AG04450 (cell line): ENCODE measurements around the gene MAD2L2. TPM values are rescaled to one million over a fixed set of nuclear protein-coding genes. Genes with fewer than 3 reads are reported as not detected.
A peak's percentile ranks its signal among the peaks of the same experiment; 100 is the strongest.

Experiments used
- CTCF ChIA-PET: fragments of 300-600, 350-600 bp; formaldehyde crosslinking; extraction: SDS; loops from one replicate; lab custom pipeline; 2022; ENCODE audit warnings: antibody characterized with exemption, inconsistent platforms; lab: Charles Lee
- POLR2A ChIA-PET: fragments of 350-600 bp; formaldehyde crosslinking; extraction: SDS; loops from one replicate; lab custom pipeline; 2021; ENCODE audit warnings: antibody characterized with exemption, inconsistent platforms; lab: Yijun Ruan, JAX
- DNase-seq: peaks from one replicate; pipeline ENCODE4 v3.0.0-alpha.2; 2011; ENCODE audit warnings: low read depth, low spot score
- H3K27ac ChIP-seq: one replicate; pipeline ENCODE4 v1.5.1; 2012; ENCODE audit warnings: low read depth, low read length, control low read depth
- H3K27me3 ChIP-seq: one replicate; pipeline ENCODE4 v1.6.0; 2012; ENCODE audit warnings: low read length; ENCODE audit not compliant: control insufficient read depth, insufficient read depth
- H3K4me3 ChIP-seq: 2 replicates; pipeline ENCODE4 v1.5.1; 2011; ENCODE audit warnings: mild to moderate bottlenecking, low read depth, low read length, control low read depth
- H3K9me3 ChIP-seq: 2 replicates; pipeline ENCODE4 v1.5.1; 2012; ENCODE audit warnings: low read length; ENCODE audit not compliant: control insufficient read depth, insufficient read depth
- polyA plus RNA-seq: library from polyadenylated mRNA; depleted of rRNA; stranded (reverse); fragments of >200 nt; gene quantifications from 2 replicates; pipeline ENCODE4 v1.2.3, GENCODE V29; 2011
- TF ChIP-seq, protein P1 (sequence below): IDR thresholded peaks from 2 replicates; pipeline ENCODE4 v1.5.1; 2011; ENCODE audit warnings: low read depth, low read length, control low read depth, inconsistent platforms

MAD2L2 gene
- polyA plus RNA-seq, 1 experiment = 34.9 TPM

DNA sequence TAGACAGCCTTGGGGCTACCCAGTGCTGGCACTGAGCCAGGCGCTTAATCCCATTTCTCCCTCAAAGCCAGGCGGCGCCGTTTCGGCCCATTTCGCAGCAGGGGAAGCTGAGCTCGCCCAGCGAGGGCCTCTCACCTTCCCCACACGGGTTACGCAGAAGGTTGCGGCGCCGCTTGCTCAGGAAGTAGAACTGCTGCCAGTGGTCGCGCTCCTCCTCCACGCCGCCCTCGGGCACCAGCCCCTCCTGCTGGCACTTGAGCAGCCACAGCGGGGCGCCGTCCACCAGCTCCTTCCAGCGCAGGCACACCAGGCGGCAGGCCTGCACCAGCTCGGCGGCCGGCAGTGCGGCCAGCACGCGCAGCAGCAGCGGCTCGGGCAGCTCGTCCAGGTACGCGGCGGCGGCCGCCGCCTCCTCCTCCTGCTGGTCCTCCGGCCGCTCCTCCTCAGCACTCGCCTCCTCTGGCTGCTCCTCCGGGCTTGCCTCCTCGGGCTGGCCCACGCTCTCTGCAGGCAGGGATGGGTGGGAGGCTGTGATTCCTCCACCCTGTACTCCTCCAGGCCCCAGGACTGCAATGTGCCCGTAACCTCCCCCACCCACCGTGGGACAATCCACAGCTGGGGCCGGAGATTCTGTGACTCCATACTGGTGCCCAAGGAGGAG lies 30.5 kb downstream of the MAD2L2 start:
- Histone ChIP-seq H3K9me3 (no peaks in the 10 kb centered on the region; the same call in 1 of the 2 replicates), H3K27me3 (peaks cover 31% of the 10 kb centered on the region), H3K27ac (no peak overlapping the region), H3K4me3 (no peak overlapping the region)
- DNase-seq = peak; percentile 13
- ChIA-PET POLR2A (interaction anchor here (0.6 to 1.4 kb wide), 2 partner anchors 93 to 257 kb away, joined by 6 read pairs; no protein-coding TSS in a partner anchor), CTCF (interaction anchor here (0.9 to 10.6 kb wide), 12 partner anchors 14 to 613 kb away, joined by 3 to 283 read pairs (median 5); partner anchors contain the start of genes AGTRAP and FBXO6)
- TF ChIP-seq, protein P1, sequence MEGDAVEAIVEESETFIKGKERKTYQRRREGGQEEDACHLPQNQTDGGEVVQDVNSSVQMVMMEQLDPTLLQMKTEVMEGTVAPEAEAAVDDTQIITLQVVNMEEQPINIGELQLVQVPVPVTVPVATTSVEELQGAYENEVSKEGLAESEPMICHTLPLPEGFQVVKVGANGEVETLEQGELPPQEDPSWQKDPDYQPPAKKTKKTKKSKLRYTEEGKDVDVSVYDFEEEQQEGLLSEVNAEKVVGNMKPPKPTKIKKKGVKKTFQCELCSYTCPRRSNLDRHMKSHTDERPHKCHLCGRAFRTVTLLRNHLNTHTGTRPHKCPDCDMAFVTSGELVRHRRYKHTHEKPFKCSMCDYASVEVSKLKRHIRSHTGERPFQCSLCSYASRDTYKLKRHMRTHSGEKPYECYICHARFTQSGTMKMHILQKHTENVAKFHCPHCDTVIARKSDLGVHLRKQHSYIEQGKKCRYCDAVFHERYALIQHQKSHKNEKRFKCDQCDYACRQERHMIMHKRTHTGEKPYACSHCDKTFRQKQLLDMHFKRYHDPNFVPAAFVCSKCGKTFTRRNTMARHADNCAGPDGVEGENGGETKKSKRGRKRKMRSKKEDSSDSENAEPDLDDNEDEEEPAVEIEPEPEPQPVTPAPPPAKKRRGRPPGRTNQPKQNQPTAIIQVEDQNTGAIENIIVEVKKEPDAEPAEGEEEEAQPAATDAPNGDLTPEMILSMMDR = peak; percentile 61

DNA sequence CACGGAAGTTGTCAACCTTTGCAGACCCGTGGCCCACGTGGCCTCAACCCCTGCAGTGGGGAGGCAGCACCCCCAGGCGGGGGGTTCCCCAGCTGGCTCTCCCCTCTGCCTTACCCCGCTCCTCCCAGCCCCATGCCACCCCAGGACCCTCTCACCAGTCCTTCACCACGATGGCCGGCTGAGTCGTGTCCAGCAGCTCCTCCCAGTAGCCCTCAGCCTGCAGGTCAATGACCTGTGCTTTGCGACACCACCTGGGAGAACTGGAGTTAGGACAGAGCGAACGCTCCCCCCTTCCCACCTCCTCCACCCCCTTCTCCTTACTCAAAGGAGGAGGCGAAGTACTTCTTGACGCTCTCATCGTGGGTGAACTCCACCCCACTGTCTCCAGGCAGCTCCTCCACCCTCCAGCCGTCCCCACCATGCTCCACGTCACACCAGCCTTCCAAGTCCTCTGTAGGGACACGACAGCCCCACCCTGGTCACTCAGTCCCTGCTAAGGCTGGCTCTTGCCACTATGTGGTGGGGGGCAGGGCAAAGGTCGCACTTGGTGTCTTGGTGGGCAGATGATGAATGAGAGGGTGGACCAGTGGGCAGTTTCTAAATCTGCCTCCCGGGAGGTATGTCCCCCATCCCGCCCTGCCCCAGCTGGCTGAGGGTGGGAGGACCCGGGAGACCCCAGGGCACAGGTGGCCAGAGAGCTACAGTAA lies 31.2 kb downstream of the MAD2L2 start:
- ChIA-PET POLR2A (interaction anchor here (0.6 to 1.4 kb wide), 2 partner anchors 93 to 258 kb away, joined by 6 read pairs; no protein-coding TSS in a partner anchor), CTCF (interaction anchor here (0.5 to 10.6 kb wide), 15 partner anchors 15 to 612 kb away, joined by 3 to 283 read pairs (median 5); partner anchors contain the start of genes AGTRAP and FBXO6)
- Histone ChIP-seq H3K27ac (no peak overlapping the region), H3K27me3 (peaks cover 31% of the 10 kb centered on the region), H3K4me3 (no peak overlapping the region), H3K9me3 (no peaks in the 10 kb centered on the region; the same call in 1 of the 2 replicates)
- no peak for DNase-seq
- TF ChIP-seq, protein P1 = no peak

- no peak for DNase-seq
- no peak overlapping the region for H3K27ac ChIP-seq
- no peak overlapping the region for H3K4me3 ChIP-seq
- no peaks in the 10 kb centered on the region; the same call in 1 of the 2 replicates for H3K9me3 ChIP-seq
- ChIA-PET CTCF (interaction anchor here (0.5 to 10.6 kb wide), 12 partner anchors 15 to 406 kb away, joined by 3 to 283 read pairs (median 5); partner anchors contain the start of genes AGTRAP and FBXO6), POLR2A (no interaction called here)
- TF ChIP-seq, protein P1 = no peak
- H3K27me3 ChIP-seq = peaks cover 31% of the 10 kb centered on the region
Observed at GRCh38 chr1:11649237-11649623, 31.7 kb downstream of the MAD2L2 start.

DNA sequence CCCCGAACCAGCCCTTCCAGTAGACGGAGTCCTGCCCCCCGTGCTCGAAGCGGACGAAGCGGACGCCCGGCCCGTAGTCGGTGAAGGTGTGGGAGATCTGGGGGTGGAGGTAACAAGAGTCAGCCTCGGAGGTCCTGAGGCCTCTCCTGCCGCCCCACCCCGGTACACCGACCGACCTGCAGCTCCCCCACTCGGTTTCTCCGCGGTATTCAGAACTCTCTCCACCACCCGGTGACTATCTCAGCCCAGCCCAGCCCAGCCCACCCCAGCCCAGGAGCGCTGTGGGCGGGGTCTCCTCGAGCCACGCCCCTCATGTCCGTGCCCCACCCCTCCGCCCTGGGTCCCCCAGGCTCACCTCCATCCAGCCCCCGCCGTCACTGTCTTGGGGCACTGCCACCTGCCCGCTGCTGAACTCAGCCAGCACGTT lies 32.2 kb downstream of the MAD2L2 start:
- POLR2A ChIA-PET = no interaction called here
- Histone ChIP-seq H3K4me3 (no peak overlapping the region), H3K27ac (no peak overlapping the region), H3K9me3 (no peaks in the 10 kb centered on the region; the same call in 1 of the 2 replicates), H3K27me3 (peaks cover 31% of the 10 kb centered on the region)
- no peak for DNase-seq
- TF ChIP-seq, protein P1 = no peak
- CTCF ChIA-PET = interaction anchor here (0.6 to 10.6 kb wide), 6 partner anchors 62 to 611 kb away, joined by 4 to 283 read pairs (median 8); partner anchors contain the start of gene AGTRAP
